T-cell (primary cell): Measurements from ENCODE around the gene DOCK6. TPM values are rescaled to one million over a fixed set of nuclear protein-coding genes. Genes with fewer than 3 reads are reported as not detected.

Experiments used
- ATAC-seq, 4 experiments: fragments of 200-7000 bp in 3 of 4; fragments of 150-1000 bp in 1 of 4; cut with Tn5 transposase; replicated peaks in 1 of 4; 1 replicate in 3 of 4; 2 replicates in 1 of 4; pipeline ENCODE4 v1.10.0; 2021; ENCODE audit warnings: moderate library complexity in 3 of 4, mild to moderate bottlenecking in 2 of 4, moderate number of reproducible peaks in 1 of 4
- CTCF ChIA-PET, 2 donors: fragments of 300-600 bp; sonication (Branson Sonifier 250); formaldehyde crosslinking; loops; one replicate each; lab custom pipeline; 2022; ENCODE audit warnings: antibody characterized with exemption in 2 of 2; lab: Charles Lee
- POLR2A ChIA-PET, 2 donors: fragments of 300-600 bp; sonication (Branson Sonifier 250); formaldehyde crosslinking; loops; one replicate each; lab custom pipeline; 2022; ENCODE audit warnings: antibody characterized with exemption in 2 of 2; lab: Charles Lee
- DNase-seq, 35 experiments: peaks; one replicate each; pipeline versions ENCODE4 v3.0.0 to v3.0.0-alpha.2; 2013 to 2023
- H3K27ac ChIP-seq: one replicate; pipeline ENCODE4 v1.5.1; 2013; ENCODE audit warnings: low read length
- H3K27me3 ChIP-seq, 2 experiments: replicated peaks in 1 of 2; 1 replicate in 1 of 2; 2 replicates in 1 of 2; pipeline versions ENCODE4 v1.6.1 to v1.7.0; 2013; ENCODE audit warnings: low read length in 1 of 2, mixed read lengths in 1 of 2; ENCODE audit not compliant: control insufficient read depth in 2 of 2, insufficient read depth in 2 of 2; ENCODE audit errors: extremely low read depth in 1 of 2
- H3K36me3 ChIP-seq, 2 donors: 1 replicate in 1 of 2; 2 replicates in 1 of 2; pipeline versions ENCODE4 v1.6.1 to v1.7.0; 2013; ENCODE audit warnings: low read length in 1 of 2; ENCODE audit not compliant: control insufficient read depth in 2 of 2, insufficient read depth in 1 of 2; ENCODE audit errors: extremely low read depth in 1 of 2
- H3K4me1 ChIP-seq, 2 experiments: 1 replicate in 1 of 2; 2 replicates in 1 of 2; pipeline versions ENCODE4 v1.6.1 to v1.7.0; 2013; ENCODE audit warnings: low read length in 2 of 2, mixed read lengths in 1 of 2; ENCODE audit not compliant: insufficient read depth in 2 of 2, control insufficient read depth in 1 of 2; ENCODE audit errors: extremely low read depth in 1 of 2
- H3K4me3 ChIP-seq, 2 donors: 1 replicate in 1 of 2; 2 replicates in 1 of 2; pipeline versions ENCODE4 v1.5.1 to v1.7.0; 2013; ENCODE audit warnings: mild to moderate bottlenecking in 2 of 2, low read length in 1 of 2, moderate library complexity in 1 of 2; ENCODE audit not compliant: control insufficient read depth in 1 of 2; ENCODE audit errors: extremely low read depth in 1 of 2
- H3K9me3 ChIP-seq: 2 replicates; pipeline ENCODE4 v1.7.0; 2013
- H3K27ac Mint-ChIP-seq, 2 donors: one replicate each; pipeline ENCODE4 v1.8.0; 2020 to 2021; ENCODE audit warnings: mild to moderate bottlenecking in 2 of 2, mixed read lengths in 2 of 2
- H3K27me3 Mint-ChIP-seq, 2 donors: one replicate each; pipeline ENCODE4 v1.8.0; 2021 to 2022; ENCODE audit warnings: mixed read lengths in 2 of 2
- H3K36me3 Mint-ChIP-seq: one replicate; pipeline ENCODE4 v1.8.0; 2021; ENCODE audit warnings: mixed read lengths
- H3K4me1 Mint-ChIP-seq, 3 donors: one replicate each; pipeline ENCODE4 v1.8.0; 2020 to 2022; ENCODE audit warnings: mixed read lengths in 3 of 3, mild to moderate bottlenecking in 1 of 3
- H3K4me3 Mint-ChIP-seq, 3 donors: one replicate each; pipeline ENCODE4 v1.8.0; 2020 to 2022; ENCODE audit warnings: mild to moderate bottlenecking in 3 of 3, mixed read lengths in 3 of 3, moderate library complexity in 3 of 3
- H3K9me3 Mint-ChIP-seq, 3 donors: one replicate each; pipeline ENCODE4 v1.8.0; 2020 to 2022; ENCODE audit warnings: mixed read lengths in 3 of 3
- WGBS: methylation state at CpG from one replicate; pipeline ENCODE4 v1.1.5; 2013; ENCODE audit warnings: missing lambda C conversion rate; ENCODE audit not compliant: insufficient coverage; 5-methylcytosine and 5-hydroxymethylcytosine counted together
- total RNA-seq, 35 experiments: library from RNA in 6 of 35; stranded (reverse) in 6 of 35; fragments of 120-200 nt in 1 of 35; gene quantifications; one replicate each; pipeline versions ENCODE4 v1.2.1 to v1.2.4 and lab custom pipeline; 2013 to 2026

DOCK6 gene
- total RNA-seq, 5 donors from 2014 or later (not counting 1 experiment from before 2014, with no cell fraction given) = 0.78 to 1.8 (median 1.0) TPM

GRCh38 chr19:11171144-11171543, 91.2 kb downstream of the DOCK6 start:
- H3K4me3 ChIP-seq = no peak overlapping the region
- H3K27me3 Mint-ChIP-seq = no peaks in the 10 kb centered on the region
- CTCF ChIA-PET = no interaction called here
- no peaks in the 10 kb centered on the region for H3K9me3 Mint-ChIP-seq
- H3K36me3 ChIP-seq = no peaks in the 10 kb centered on the region
- no peaks in the 10 kb centered on the region for H3K36me3 Mint-ChIP-seq
- ATAC-seq (no peak), DNase-seq (no peak)
- no peak overlapping the region for H3K27ac ChIP-seq
- WGBS = no CpG with 5 or more reads among the region's 5 CpGs
- no peak overlapping the region for H3K27ac Mint-ChIP-seq
- H3K27me3 ChIP-seq = peaks cover 0 to 10% of the 10 kb centered on the region in 2 experiments
- POLR2A ChIA-PET = no interaction called here
- H3K4me1 ChIP-seq = no peaks in the 10 kb centered on the region
- no peaks in the 10 kb centered on the region for H3K9me3 ChIP-seq
- no peak overlapping the region for H3K4me3 Mint-ChIP-seq
- no peaks in the 10 kb centered on the region for H3K4me1 Mint-ChIP-seq

- POLR2A ChIA-PET = no interaction called here
- Mint-ChIP-seq H3K27ac (no peak overlapping the region), H3K36me3 (no peaks in the 10 kb centered on the region), H3K27me3 (no peaks in the 10 kb centered on the region), H3K4me3 (no peak overlapping the region), H3K4me1 (no peaks in the 10 kb centered on the region), H3K9me3 (no peaks in the 10 kb centered on the region)
- 91% methylated on average over 26 of the region's 31 CpGs for WGBS
- Histone ChIP-seq H3K4me3 (no peak overlapping the region), H3K4me1 (no peaks in the 10 kb centered on the region), H3K27me3 (peaks cover 0 to 10% of the 10 kb centered on the region in 2 experiments), H3K36me3 (no peaks in the 10 kb centered on the region), H3K9me3 (no peaks in the 10 kb centered on the region), H3K27ac (no peak overlapping the region)
- ATAC-seq (no peak), DNase-seq (no peak)
- CTCF ChIA-PET = no interaction called here
Observed at GRCh38 chr19:11169896-11170678, 92.2 kb downstream of the DOCK6 start.

- no peaks in the 10 kb centered on the region for H3K36me3 Mint-ChIP-seq
- H3K27ac Mint-ChIP-seq = no peak overlapping the region
- POLR2A ChIA-PET = no interaction called here
- H3K9me3 Mint-ChIP-seq = no peaks in the 10 kb centered on the region
- no peaks in the 10 kb centered on the region for H3K4me1 Mint-ChIP-seq
- ATAC-seq = no peak
- WGBS = 89% methylated on average over 7 of the region's 7 CpGs
- H3K4me1 ChIP-seq = no peaks in the 10 kb centered on the region
- no peak overlapping the region for H3K27ac ChIP-seq
- DNase-seq = no peak
- H3K36me3 ChIP-seq = no peaks in the 10 kb centered on the region
- no peak overlapping the region for H3K4me3 ChIP-seq
- H3K4me3 Mint-ChIP-seq = no peak overlapping the region
- CTCF ChIA-PET = no interaction called here
- no peaks in the 10 kb centered on the region for H3K27me3 Mint-ChIP-seq
- no peaks in the 10 kb centered on the region for H3K9me3 ChIP-seq
- H3K27me3 ChIP-seq = peaks cover 0 to 15% of the 10 kb centered on the region in 2 experiments
Observed at GRCh38 chr19:11168568-11168967, 93.8 kb downstream of the DOCK6 start.

GRCh38 chr19:11166281-11167142, 95.8 kb downstream of the DOCK6 start:
- ChIA-PET POLR2A (no interaction called here), CTCF (interaction anchor here in 1 of 2 donors (0.5 to 0.7 kb wide), 2 partner anchors 53 to 97 kb away, joined by 3 to 4 read pairs; no protein-coding TSS in a partner anchor)
- 89% methylated on average over 24 of the region's 26 CpGs for WGBS
- Histone ChIP-seq H3K4me3 (no peak overlapping the region), H3K4me1 (no peaks in the 10 kb centered on the region), H3K9me3 (no peaks in the 10 kb centered on the region), H3K27me3 (peaks cover 0 to 18% of the 10 kb centered on the region in 2 experiments), H3K36me3 (no peaks in the 10 kb centered on the region), H3K27ac (no peak overlapping the region)
- ATAC-seq (no peak), DNase-seq (no peak)
- no peaks in the 10 kb centered on the region for H3K36me3 Mint-ChIP-seq
- H3K4me3 Mint-ChIP-seq = no peak overlapping the region
- no peaks in the 10 kb centered on the region for H3K9me3 Mint-ChIP-seq
- H3K4me1 Mint-ChIP-seq = no peaks in the 10 kb centered on the region
- H3K27me3 Mint-ChIP-seq = no peaks in the 10 kb centered on the region
- no peak overlapping the region for H3K27ac Mint-ChIP-seq

- H3K36me3 ChIP-seq = no peaks in the 10 kb centered on the region
- ChIA-PET CTCF (interaction anchor here in 1 of 2 donors (0.5 kb wide), 1 partner anchor 96 kb away, joined by 4 read pairs; no protein-coding TSS in a partner anchor), POLR2A (no interaction called here)
- Mint-ChIP-seq H3K36me3 (no peaks in the 10 kb centered on the region), H3K27ac (no peak overlapping the region), H3K4me3 (no peak overlapping the region), H3K27me3 (no peaks in the 10 kb centered on the region), H3K9me3 (no peaks in the 10 kb centered on the region), H3K4me1 (no peaks in the 10 kb centered on the region)
- peaks cover 0 to 18% of the 10 kb centered on the region in 2 experiments for H3K27me3 ChIP-seq
- no peak overlapping the region for H3K4me3 ChIP-seq
- ATAC-seq = no peak
- no peak for DNase-seq
- H3K4me1 ChIP-seq = no peaks in the 10 kb centered on the region
- no peak overlapping the region for H3K27ac ChIP-seq
- WGBS = 83% methylated on average over 7 of the region's 13 CpGs
- H3K9me3 ChIP-seq = no peaks in the 10 kb centered on the region
Observed at GRCh38 chr19:11165486-11166030, 96.8 kb downstream of the DOCK6 start.

- H3K9me3 Mint-ChIP-seq = peaks cover 0 to 4% (median 0%) of the 10 kb centered on the region in 3 donors
- no peaks in the 10 kb centered on the region for H3K36me3 Mint-ChIP-seq
- Histone ChIP-seq H3K27me3 (peaks cover 0 to 18% of the 10 kb centered on the region in 2 experiments), H3K27ac (no peak overlapping the region), H3K36me3 (no peaks in the 10 kb centered on the region), H3K9me3 (no peaks in the 10 kb centered on the region), H3K4me3 (no peak overlapping the region), H3K4me1 (no peaks in the 10 kb centered on the region)
- no peak for DNase-seq
- CTCF ChIA-PET = interaction anchor here in 1 of 2 donors (0.7 kb wide), 1 partner anchor 35 kb away, joined by 7 read pairs; no protein-coding TSS in a partner anchor
- H3K4me1 Mint-ChIP-seq = no peaks in the 10 kb centered on the region
- no peak overlapping the region for H3K4me3 Mint-ChIP-seq
- WGBS = 92% methylated on average over 17 of the region's 17 CpGs
- no peak overlapping the region for H3K27ac Mint-ChIP-seq
- POLR2A ChIA-PET = no interaction called here
- no peak for ATAC-seq
- H3K27me3 Mint-ChIP-seq = no peaks in the 10 kb centered on the region
Observed at GRCh38 chr19:11164879-11165406, 97.4 kb downstream of the DOCK6 start.
